BE2C (cell line): ENCODE results near the gene DUXB.

Source experiments
- DNase-seq: peaks from one replicate; pipeline ENCODE4 v3.0.0-alpha.2; 2020
- H3K27me3 ChIP-seq: fragments of 250-450 bp; sonication (Bioruptor Pico); 2 replicates; pipeline ENCODE4 v1.5.1; 2020; ENCODE audit warnings: mild to moderate bottlenecking
- H3K36me3 ChIP-seq: fragments of 250-450 bp; sonication (Bioruptor Pico); 2 replicates; pipeline ENCODE4 v1.5.1; 2020; ENCODE audit warnings: mild to moderate bottlenecking
- H3K4me1 ChIP-seq: fragments of 250-450 bp; sonication (Bioruptor Pico); 2 replicates; pipeline ENCODE4 v1.5.1; 2020
- H3K4me3 ChIP-seq: 2 replicates; pipeline ENCODE4 v1.5.1; 2011; ENCODE audit warnings: low read depth, low read length
- H3K9me3 ChIP-seq: fragments of 250-450 bp; sonication (Bioruptor Pico); 2 replicates; pipeline ENCODE4 v1.5.1; 2020
- CTCF ChIP-seq: IDR thresholded peaks from 2 replicates; pipeline ENCODE4 v1.5.1; 2012; ENCODE audit warnings: mild to moderate bottlenecking, low read depth, low read length

DUXB gene

DNA sequence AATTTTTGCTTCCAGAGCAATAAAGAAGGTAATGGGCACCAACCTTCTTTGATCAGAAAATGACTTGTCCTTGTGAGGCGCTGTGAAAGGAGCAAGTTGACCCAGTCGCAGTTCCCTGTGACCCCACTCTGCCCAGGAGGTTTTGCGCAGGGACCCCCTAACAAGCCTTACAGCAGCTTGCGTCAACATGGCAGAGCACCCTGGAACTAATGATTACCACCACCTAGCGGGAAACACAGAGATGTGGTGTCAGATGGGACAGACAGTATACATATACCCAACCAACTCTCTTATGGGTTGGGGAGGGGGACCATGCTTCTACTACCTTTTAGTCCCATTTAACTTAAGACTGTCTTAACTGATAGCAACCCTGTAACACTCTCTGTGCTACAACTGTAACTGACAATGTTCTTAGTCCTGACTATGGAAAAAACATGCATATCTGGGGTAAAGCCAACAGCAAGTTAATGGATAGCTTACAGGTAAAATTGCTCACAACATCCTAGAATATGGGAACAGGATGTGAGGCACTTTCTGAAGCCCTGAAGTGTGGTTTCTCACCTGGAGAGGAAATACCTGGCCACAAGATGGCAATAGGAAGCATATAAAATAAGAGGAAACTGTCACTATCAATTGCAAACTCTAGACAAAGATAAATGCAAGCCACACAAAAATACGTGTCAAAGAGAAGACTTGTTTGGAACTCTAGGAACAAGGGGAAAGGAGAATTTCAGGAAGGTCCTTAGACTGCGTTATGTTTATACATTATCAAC lies 56.8 kb downstream of the DUXB start:
- H3K27me3 ChIP-seq, result no peaks in the 10 kb centered on the region
- DNase-seq, result no peak
- no peak overlapping the region for H3K4me3 ChIP-seq
- peaks cover 52% of the 10 kb centered on the region for H3K36me3 ChIP-seq
- TF ChIP-seq CTCF, result no peak
- H3K4me1 ChIP-seq, result no peaks in the 10 kb centered on the region
- H3K9me3 ChIP-seq, result no peaks in the 10 kb centered on the region
